RWPE1 (cell line): ENCODE data around the gene MAGEA4.

Source experiments
- CTCF ChIA-PET: fragments of 350-600 bp; sonication (Branson Sonifier 250); formaldehyde crosslinking; extraction: SDS; loops from one replicate; lab custom pipeline; 2021; lab: Yijun Ruan, JAX
- POLR2A ChIA-PET: fragments of 400-600 bp; formaldehyde crosslinking; extraction: SDS; loops from one replicate; lab custom pipeline; 2020; ENCODE audit warnings: antibody characterized with exemption; ENCODE audit not compliant: low non-redundant PET; lab: Yijun Ruan, JAX
- DNase-seq: peaks from one replicate; pipeline ENCODE4 v3.0.0; 2012; ENCODE audit warnings: low spot score
- H3K27ac ChIP-seq: fragments of 450-650 bp; 2 replicates; pipeline ENCODE4 v1.5.1; 2017
- CTCF ChIP-seq: fragments of 450-650 bp; conservative IDR thresholded peaks from 2 replicates; pipeline ENCODE4 v1.5.1; 2017; ENCODE audit warnings: low read depth, mild to moderate bottlenecking

Gene MAGEA4

GRCh38 chrX:151879856-151880255, 32.8 kb upstream of the MAGEA4 start:
- H3K27ac ChIP-seq, result no peak overlapping the region
- CTCF ChIA-PET, result no interaction called here
- DNase-seq, result no peak
- TF ChIP-seq CTCF, result no peak
- POLR2A ChIA-PET, result no interaction called here

- H3K27ac ChIP-seq, result no peak overlapping the region
- no peak for DNase-seq
- TF ChIP-seq CTCF, result no peak
- ChIA-PET POLR2A (no interaction called here), CTCF (no interaction called here)
These were observed 31.8 kb upstream of the MAGEA4 start for GRCh38 chrX:151880895-151881294.

- CTCF ChIA-PET, result interaction anchor here (0.6 kb wide), 1 partner anchor 517 kb away, joined by 3 read pairs; no protein-coding TSS in a partner anchor
- DNase-seq, result no peak
- POLR2A ChIA-PET, result no interaction called here
- TF ChIP-seq CTCF, result no peak
- no peak overlapping the region for H3K27ac ChIP-seq
These were observed 23.3 kb upstream of the MAGEA4 start for GRCh38 chrX:151889421-151889820.

GRCh38 chrX:151896734-151897474, 15.8 kb upstream of the MAGEA4 start:
- TF ChIP-seq CTCF, result no peak
- DNase-seq, result no peak
- no peak overlapping the region for H3K27ac ChIP-seq
- CTCF ChIA-PET, result no interaction called here
- POLR2A ChIA-PET, result no interaction called here

- H3K27ac ChIP-seq, result no peak overlapping the region
- ChIA-PET CTCF (no interaction called here), POLR2A (no interaction called here)
- TF ChIP-seq CTCF, result no peak
- DNase-seq, result no peak
These were observed 13.1 kb upstream of the MAGEA4 start for GRCh38 chrX:151899622-151900021.

GRCh38 chrX:151901826-151902225, 10.9 kb upstream of the MAGEA4 start:
- ChIA-PET CTCF (interaction anchor here (0.8 kb wide), 1 partner anchor 730 kb away, joined by 3 read pairs; no protein-coding TSS in a partner anchor), POLR2A (no interaction called here)
- no peak for DNase-seq
- TF ChIP-seq CTCF, result no peak
- H3K27ac ChIP-seq, result no peak overlapping the region
